Measurements from ENCODE around the gene CST8.

DNA sequence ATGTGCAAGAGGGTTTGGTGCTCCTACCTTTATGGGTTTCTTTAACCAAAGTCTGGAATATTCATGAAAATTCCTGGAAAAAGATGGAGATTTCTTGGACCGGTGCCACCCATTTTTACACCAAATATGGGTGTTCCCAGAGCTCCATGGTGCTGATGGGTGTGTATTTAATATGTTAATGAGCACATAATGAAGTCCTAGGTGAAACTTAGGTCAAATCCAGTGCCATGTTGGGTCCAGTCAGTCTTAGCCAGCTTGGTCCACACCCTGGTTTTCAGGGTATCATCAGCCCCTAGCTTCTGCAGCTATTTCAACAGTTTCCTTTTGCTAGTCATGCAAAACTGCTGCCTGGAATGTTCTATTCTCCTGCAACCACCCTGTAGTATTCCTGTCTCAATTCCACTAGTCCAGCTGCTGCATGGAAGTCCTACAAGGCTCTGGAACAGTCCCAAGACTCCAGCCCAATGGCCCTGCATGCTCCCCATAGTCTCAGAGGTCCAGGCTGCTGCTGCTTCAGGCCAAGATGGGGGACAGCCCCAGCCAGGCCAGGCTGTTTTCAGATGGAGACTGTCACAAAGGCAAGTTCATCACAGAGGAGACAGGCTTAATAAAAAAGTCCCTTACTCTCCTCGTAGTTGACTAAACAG is 45.5 kb downstream of the CST8 start:
- TF ChIP-seq JUNB (IDR thresholded peaks at IDR 0.05; ENCODE audit: unreplicated experiment) (no peak), EZH2 (IDR thresholded peaks at IDR 0.05; ENCODE audit: low read depth, unreplicated experiment) (no peak), POLR2AphosphoS5 (IDR thresholded peaks at IDR 0.05; ENCODE audit: low read depth) (no peak)
- TF ChIP-seq, protein P1, sequence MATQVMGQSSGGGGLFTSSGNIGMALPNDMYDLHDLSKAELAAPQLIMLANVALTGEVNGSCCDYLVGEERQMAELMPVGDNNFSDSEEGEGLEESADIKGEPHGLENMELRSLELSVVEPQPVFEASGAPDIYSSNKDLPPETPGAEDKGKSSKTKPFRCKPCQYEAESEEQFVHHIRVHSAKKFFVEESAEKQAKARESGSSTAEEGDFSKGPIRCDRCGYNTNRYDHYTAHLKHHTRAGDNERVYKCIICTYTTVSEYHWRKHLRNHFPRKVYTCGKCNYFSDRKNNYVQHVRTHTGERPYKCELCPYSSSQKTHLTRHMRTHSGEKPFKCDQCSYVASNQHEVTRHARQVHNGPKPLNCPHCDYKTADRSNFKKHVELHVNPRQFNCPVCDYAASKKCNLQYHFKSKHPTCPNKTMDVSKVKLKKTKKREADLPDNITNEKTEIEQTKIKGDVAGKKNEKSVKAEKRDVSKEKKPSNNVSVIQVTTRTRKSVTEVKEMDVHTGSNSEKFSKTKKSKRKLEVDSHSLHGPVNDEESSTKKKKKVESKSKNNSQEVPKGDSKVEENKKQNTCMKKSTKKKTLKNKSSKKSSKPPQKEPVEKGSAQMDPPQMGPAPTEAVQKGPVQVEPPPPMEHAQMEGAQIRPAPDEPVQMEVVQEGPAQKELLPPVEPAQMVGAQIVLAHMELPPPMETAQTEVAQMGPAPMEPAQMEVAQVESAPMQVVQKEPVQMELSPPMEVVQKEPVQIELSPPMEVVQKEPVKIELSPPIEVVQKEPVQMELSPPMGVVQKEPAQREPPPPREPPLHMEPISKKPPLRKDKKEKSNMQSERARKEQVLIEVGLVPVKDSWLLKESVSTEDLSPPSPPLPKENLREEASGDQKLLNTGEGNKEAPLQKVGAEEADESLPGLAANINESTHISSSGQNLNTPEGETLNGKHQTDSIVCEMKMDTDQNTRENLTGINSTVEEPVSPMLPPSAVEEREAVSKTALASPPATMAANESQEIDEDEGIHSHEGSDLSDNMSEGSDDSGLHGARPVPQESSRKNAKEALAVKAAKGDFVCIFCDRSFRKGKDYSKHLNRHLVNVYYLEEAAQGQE (IDR thresholded peaks at IDR 0.05; ENCODE audit: unreplicated experiment), result no peak
- TF ChIP-seq, protein P2, sequence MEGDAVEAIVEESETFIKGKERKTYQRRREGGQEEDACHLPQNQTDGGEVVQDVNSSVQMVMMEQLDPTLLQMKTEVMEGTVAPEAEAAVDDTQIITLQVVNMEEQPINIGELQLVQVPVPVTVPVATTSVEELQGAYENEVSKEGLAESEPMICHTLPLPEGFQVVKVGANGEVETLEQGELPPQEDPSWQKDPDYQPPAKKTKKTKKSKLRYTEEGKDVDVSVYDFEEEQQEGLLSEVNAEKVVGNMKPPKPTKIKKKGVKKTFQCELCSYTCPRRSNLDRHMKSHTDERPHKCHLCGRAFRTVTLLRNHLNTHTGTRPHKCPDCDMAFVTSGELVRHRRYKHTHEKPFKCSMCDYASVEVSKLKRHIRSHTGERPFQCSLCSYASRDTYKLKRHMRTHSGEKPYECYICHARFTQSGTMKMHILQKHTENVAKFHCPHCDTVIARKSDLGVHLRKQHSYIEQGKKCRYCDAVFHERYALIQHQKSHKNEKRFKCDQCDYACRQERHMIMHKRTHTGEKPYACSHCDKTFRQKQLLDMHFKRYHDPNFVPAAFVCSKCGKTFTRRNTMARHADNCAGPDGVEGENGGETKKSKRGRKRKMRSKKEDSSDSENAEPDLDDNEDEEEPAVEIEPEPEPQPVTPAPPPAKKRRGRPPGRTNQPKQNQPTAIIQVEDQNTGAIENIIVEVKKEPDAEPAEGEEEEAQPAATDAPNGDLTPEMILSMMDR (conservative IDR thresholded peaks at IDR 0.05; ENCODE audit: low read depth in 2 of 2), result no peak

All from GM23338 (cell line).